ENCODE results near the gene ANKRD12. TPM values are rescaled to one million over a fixed set of nuclear protein-coding genes. Genes with fewer than 3 reads are reported as not detected.

Gene ANKRD12
- total and polyA plus RNA-seq, 12 donors, result 14.1 to 91.2 (median 36.5) TPM

DNA sequence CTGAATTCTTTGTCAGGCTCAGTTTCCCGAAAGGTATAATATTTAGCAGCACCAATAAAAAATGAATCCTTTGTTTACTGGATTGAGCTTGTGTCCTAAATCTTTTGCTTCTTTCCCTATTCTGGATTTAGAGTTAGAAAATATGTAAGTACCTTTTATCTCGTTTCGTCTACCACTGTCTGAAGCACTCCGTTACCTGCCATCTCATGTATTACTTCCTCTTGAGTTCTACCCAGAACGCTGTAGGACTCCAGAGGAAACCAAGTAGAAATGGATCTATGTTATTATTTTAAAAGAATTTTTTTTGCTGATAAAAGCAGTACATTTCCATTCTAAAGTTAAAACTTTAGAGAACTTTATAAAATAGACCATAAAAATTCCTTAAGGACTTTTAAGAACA, 13.5 kb downstream of the ANKRD12 start:
- Histone ChIP-seq H3K36me3 (replicated peaks in 1 of 2) (no peaks in the 10 kb centered on the region), H3K4me1 (replicated peaks in 1 of 2) (peaks cover 0 to 68% of the 10 kb centered on the region in 2 donors), H3K4me3 (no peak overlapping the region), H3K27me3 (no peaks in the 10 kb centered on the region), H3K27ac (no peak overlapping the region), H3K9me3 (replicated peaks in 1 of 3) (no peaks in the 10 kb centered on the region)
- no peak for DNase-seq
- WGBS, 4 donors, result 67 to 86% (median 83%) methylated on average over 5 of the region's 5 CpGs
- TF ChIP-seq, protein P1, sequence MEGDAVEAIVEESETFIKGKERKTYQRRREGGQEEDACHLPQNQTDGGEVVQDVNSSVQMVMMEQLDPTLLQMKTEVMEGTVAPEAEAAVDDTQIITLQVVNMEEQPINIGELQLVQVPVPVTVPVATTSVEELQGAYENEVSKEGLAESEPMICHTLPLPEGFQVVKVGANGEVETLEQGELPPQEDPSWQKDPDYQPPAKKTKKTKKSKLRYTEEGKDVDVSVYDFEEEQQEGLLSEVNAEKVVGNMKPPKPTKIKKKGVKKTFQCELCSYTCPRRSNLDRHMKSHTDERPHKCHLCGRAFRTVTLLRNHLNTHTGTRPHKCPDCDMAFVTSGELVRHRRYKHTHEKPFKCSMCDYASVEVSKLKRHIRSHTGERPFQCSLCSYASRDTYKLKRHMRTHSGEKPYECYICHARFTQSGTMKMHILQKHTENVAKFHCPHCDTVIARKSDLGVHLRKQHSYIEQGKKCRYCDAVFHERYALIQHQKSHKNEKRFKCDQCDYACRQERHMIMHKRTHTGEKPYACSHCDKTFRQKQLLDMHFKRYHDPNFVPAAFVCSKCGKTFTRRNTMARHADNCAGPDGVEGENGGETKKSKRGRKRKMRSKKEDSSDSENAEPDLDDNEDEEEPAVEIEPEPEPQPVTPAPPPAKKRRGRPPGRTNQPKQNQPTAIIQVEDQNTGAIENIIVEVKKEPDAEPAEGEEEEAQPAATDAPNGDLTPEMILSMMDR (IDR thresholded peaks at IDR 0.05), result no peak
- TF ChIP-seq POLR2A (IDR thresholded peaks at IDR 0.05), result no peak
- intact Hi-C loops (cut with DNase I), result no loop called here

DNA sequence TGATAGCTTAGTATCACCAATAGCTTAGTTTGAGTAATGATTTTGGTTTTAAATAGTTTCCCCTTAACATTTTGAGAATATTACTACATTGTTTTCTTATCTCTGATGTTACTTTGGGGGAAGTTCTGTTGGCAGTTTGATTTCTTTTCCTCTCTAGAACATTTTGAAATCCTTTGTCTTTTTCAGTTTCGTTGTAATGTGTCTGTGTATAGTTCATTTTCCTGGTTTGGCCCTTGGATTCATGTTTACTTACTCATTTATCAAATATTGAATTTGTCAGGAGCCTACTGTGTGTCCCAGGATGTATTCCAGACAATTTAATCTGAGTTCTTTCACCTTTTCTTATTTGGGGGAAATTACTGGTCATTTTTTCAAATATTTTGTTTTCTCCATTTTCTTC, 16.7 kb downstream of the ANKRD12 start:
- Histone ChIP-seq H3K27ac (no peak overlapping the region), H3K9me3 (replicated peaks in 1 of 3) (no peaks in the 10 kb centered on the region), H3K4me3 (no peak overlapping the region), H3K4me1 (replicated peaks in 1 of 2) (peaks cover 0 to 42% of the 10 kb centered on the region in 2 donors), H3K36me3 (replicated peaks in 1 of 2) (no peaks in the 10 kb centered on the region), H3K27me3 (no peaks in the 10 kb centered on the region)
- TF ChIP-seq, protein P1 (IDR thresholded peaks at IDR 0.05), result no peak
- TF ChIP-seq POLR2A (IDR thresholded peaks at IDR 0.05), result no peak
- intact Hi-C loops (cut with DNase I), result no loop called here
- DNase-seq, result no peak
- WGBS, 4 donors, result 39 to 56% (median 53%) methylated on average over 1 of the region's 1 CpG

DNA sequence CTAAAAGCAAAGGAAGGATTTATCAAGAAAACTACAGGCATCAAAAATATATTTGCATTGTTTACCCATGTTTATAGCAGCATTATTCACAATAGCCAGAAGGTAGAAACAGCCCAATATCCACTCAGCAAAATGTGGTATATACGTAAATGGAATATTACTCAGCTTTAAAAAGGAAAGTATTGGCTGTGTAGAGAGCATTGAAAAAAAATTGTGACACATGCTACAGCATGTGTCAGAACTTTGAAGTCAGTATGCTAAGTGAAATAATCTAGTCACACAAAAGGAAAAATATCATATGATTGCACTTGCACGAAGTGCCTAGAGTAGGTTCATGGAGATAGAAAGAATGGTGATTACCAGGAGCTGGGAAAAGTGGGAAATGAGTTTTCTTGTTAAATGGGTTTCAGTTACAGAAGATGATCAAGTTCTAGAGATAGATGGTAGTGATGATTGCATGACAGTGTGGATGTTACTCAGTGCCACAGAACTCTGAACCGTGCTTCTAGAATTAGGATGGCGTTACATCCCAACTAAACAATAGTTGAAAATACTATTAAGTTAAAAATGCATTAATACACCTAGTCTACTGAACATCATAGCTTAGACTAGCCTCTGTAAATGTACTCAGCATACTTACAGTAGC, 20.1 kb downstream of the ANKRD12 start:
- H3K36me3 ChIP-seq (replicated peaks in 1 of 2), result no peaks in the 10 kb centered on the region
- no peak for TF ChIP-seq POLR2A (IDR thresholded peaks at IDR 0.05)
- TF ChIP-seq, protein P1 (IDR thresholded peaks at IDR 0.05), result no peak
- H3K4me3 ChIP-seq, result no peak overlapping the region
- intact Hi-C loops (cut with DNase I), result no loop called here
- DNase-seq, result no peak
- peaks cover 0 to 23% of the 10 kb centered on the region in 2 donors for H3K4me1 ChIP-seq (replicated peaks in 1 of 2)
- no peak overlapping the region for H3K27ac ChIP-seq
- H3K27me3 ChIP-seq, result no peaks in the 10 kb centered on the region
- WGBS, 4 donors, result 91 to 98% (median 96%) methylated on average over 4 of the region's 4 CpGs
- no peaks in the 10 kb centered on the region for H3K9me3 ChIP-seq (replicated peaks in 1 of 3)

DNA sequence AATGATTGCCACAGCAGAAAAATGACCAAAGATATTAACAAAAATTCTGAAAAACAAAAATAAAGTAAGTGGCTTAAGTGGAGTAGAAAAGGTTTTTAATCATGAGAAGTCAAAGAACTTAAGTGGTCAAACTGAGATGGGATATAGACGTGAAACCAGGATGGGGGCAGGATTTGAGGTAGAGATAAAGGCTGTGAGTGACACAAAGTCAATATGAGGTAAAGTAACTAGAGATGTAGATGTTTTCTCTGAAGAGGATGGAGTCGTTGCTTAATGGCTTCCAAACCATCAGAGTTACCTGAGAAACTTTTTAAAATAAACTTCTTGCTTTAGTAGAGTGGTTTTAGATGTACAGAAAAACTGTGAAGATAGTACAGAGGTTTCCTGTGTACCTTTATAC, 21.2 kb downstream of the ANKRD12 start:
- Histone ChIP-seq H3K4me3 (no peak overlapping the region), H3K4me1 (replicated peaks in 1 of 2) (peaks cover 0 to 12% of the 10 kb centered on the region in 2 donors), H3K27ac (no peak overlapping the region), H3K36me3 (replicated peaks in 1 of 2) (no peaks in the 10 kb centered on the region), H3K27me3 (no peaks in the 10 kb centered on the region), H3K9me3 (replicated peaks in 1 of 3) (peaks cover 0 to 2% (median 0%) of the 10 kb centered on the region in 3 donors)
- WGBS, 4 donors, result 65 to 75% (median 67%) methylated on average over 2 of the region's 2 CpGs
- TF ChIP-seq, protein P1 (IDR thresholded peaks at IDR 0.05), result no peak
- no peak for TF ChIP-seq POLR2A (IDR thresholded peaks at IDR 0.05)
- intact Hi-C loops (cut with DNase I), result no loop called here
- no peak for DNase-seq
